GM12878 (cell line): ENCODE results near the gene NSMCE1. TPM values are rescaled to one million over a fixed set of nuclear protein-coding genes. Genes with fewer than 3 reads are reported as not detected.

ENCODE experiments used
- ATAC-seq: fragments of 200-7000 bp; cut with Tn5 transposase; 3 replicates; pipeline ENCODE4 v1.9.1; 2020; ENCODE audit warnings: mild to moderate bottlenecking, moderate library complexity
- BruUV-seq: library from RNA; stranded (reverse); fragments of 400-500 nt; replicated peaks from 2 replicates; lab custom pipeline; 2021; lab: Mats Ljungman, UMichigan
- CTCF ChIA-PET: fragments of 300-600 bp; sonication (Branson Sonifier 250); formaldehyde crosslinking; extraction: SDS; loops from one replicate; lab custom pipeline; 2021; ENCODE audit warnings: inconsistent platforms; lab: Yijun Ruan, JAX
- POLR2A ChIA-PET: fragments of 350-600 bp; formaldehyde crosslinking; extraction: SDS; loops from one replicate; lab custom pipeline; 2021; ENCODE audit warnings: inconsistent platforms; lab: Charles Lee
- RAD21 ChIA-PET: fragments of 300-600 bp; sonication (Branson Sonifier 250); formaldehyde crosslinking; loops from one replicate; lab custom pipeline; 2023; ENCODE audit warnings: antibody characterized with exemption; ENCODE audit not compliant: unreplicated experiment; lab: Charles Lee
- SMC1A ChIA-PET: fragments of 300-600 bp; sonication (Branson Sonifier 250); formaldehyde crosslinking; loops from one replicate; lab custom pipeline; 2023; ENCODE audit not compliant: unreplicated experiment, uncharacterized antibody; lab: Charles Lee
- DNase-seq: peaks from one replicate; pipeline ENCODE4 v3.0.0-alpha.2; 2011; ENCODE audit warnings: low read depth, low spot score
- FAIRE-seq: peaks from 3 replicates; lab custom pipeline; 2011; peaks lifted over from hg19 to GRCh38; lab: Jason Lieb, UNC
- H2AFZ ChIP-seq: 2 replicates; pipeline ENCODE4 v1.6.0; 2011; ENCODE audit warnings: low read depth, low read length, control low read depth; ENCODE audit not compliant: control insufficient read depth
- H3K27ac ChIP-seq: 2 replicates; pipeline ENCODE4 v1.5.1; 2011; ENCODE audit warnings: control low read depth; ENCODE audit not compliant: control insufficient read depth, insufficient read depth
- H3K27me3 ChIP-seq, 2 experiments: replicated peaks in 1 of 2; 2 replicates each; pipeline versions ENCODE4 v1.6.0 to v1.6.1; 2011; ENCODE audit warnings: low read length in 1 of 2; ENCODE audit not compliant: control insufficient read depth in 2 of 2, insufficient read depth in 2 of 2
- H3K36me3 ChIP-seq, 2 experiments: 2 replicates each; pipeline ENCODE4 v1.5.1; 2011; ENCODE audit warnings: low read length in 1 of 2; ENCODE audit not compliant: control insufficient read depth in 2 of 2, insufficient read depth in 2 of 2
- H3K4me1 ChIP-seq: 2 replicates; pipeline ENCODE4 v1.6.1; 2011; ENCODE audit warnings: mild to moderate bottlenecking, low read length, moderate library complexity, mixed read lengths; ENCODE audit not compliant: control insufficient read depth, insufficient read depth
- H3K4me2 ChIP-seq: 2 replicates; pipeline ENCODE4 v1.6.0; 2011; ENCODE audit warnings: control low read depth; ENCODE audit not compliant: control insufficient read depth, insufficient read depth
- H3K4me3 ChIP-seq: fragments of 200-600 bp; sonication (generic); 2 replicates; pipeline ENCODE4 v1.5.1; 2016
- H3K79me2 ChIP-seq: 2 replicates; pipeline ENCODE4 v1.6.0; 2011; ENCODE audit warnings: low read length; ENCODE audit not compliant: control insufficient read depth, insufficient read depth
- H3K9ac ChIP-seq: 2 replicates; pipeline ENCODE4 v1.8.0; 2011; ENCODE audit warnings: low read length, control low read depth, mixed read lengths; ENCODE audit not compliant: control insufficient read depth, insufficient read depth
- H3K9me3 ChIP-seq: replicated peaks from 3 replicates; pipeline ENCODE4 v1.5.1; 2011; ENCODE audit warnings: mild to moderate bottlenecking, low read length; ENCODE audit not compliant: control insufficient read depth, insufficient read depth
- H4K20me1 ChIP-seq: 2 replicates; pipeline ENCODE4 v1.6.0; 2011; ENCODE audit not compliant: control insufficient read depth, insufficient read depth
- EGR1 ChIP-seq, 2 experiments: IDR thresholded peaks; 1 replicate in 1 of 2; 2 replicates in 1 of 2; pipeline ENCODE4 v1.6.1; 2011 to 2012; ENCODE audit warnings: low read depth in 2 of 2, low read length in 2 of 2, borderline replicate concordance in 1 of 2, mild to moderate bottlenecking in 1 of 2, moderate library complexity in 1 of 2
- ETV6 ChIP-seq, 2 experiments: fragments of 450-650 bp in 1 of 2; IDR thresholded peaks in 1 of 2; conservative IDR thresholded peaks in 1 of 2; 2 replicates each; pipeline ENCODE4 v1.6.1; 2014; ENCODE audit warnings: antibody characterized with exemption in 1 of 2, borderline replicate concordance in 1 of 2, low read depth in 1 of 2, mild to moderate bottlenecking in 1 of 2, moderate library complexity in 1 of 2
- EZH2 ChIP-seq: IDR thresholded peaks from 2 replicates; pipeline ENCODE4 v1.6.1; 2012; ENCODE audit warnings: low read depth, mild to moderate bottlenecking, control low read depth, inconsistent platforms, low read length, borderline replicate concordance; ENCODE audit not compliant: control insufficient read depth
- IKZF1 ChIP-seq: fragments of 450-650 bp; conservative IDR thresholded peaks from 2 replicates; pipeline ENCODE4 v1.6.1; 2017; ENCODE audit warnings: antibody characterized with exemption, mild to moderate bottlenecking
- MXI1 ChIP-seq: fragments of 150-350 bp; IDR thresholded peaks from 2 replicates; pipeline ENCODE4 v1.6.1; 2011; ENCODE audit warnings: low read depth, mild to moderate bottlenecking, inconsistent platforms, low read length, improper control_type of control experiment
- PBX3 ChIP-seq: IDR thresholded peaks from 2 replicates; pipeline ENCODE4 v1.6.1; 2011; ENCODE audit warnings: mild to moderate bottlenecking, low read depth, low read length, moderate library complexity; ENCODE audit not compliant: insufficient replicate concordance
- POLR2A ChIP-seq: IDR thresholded peaks from 2 replicates; pipeline ENCODE4 v1.6.1; 2011; ENCODE audit warnings: low read depth, mild to moderate bottlenecking, low read length
- REST ChIP-seq: IDR thresholded peaks from 2 replicates; pipeline ENCODE4 v1.6.1; 2012; ENCODE audit warnings: mild to moderate bottlenecking, low read depth, low read length
- SKIL ChIP-seq: fragments of 450-650 bp; IDR thresholded peaks from 2 replicates; pipeline ENCODE4 v1.6.1; 2017; ENCODE audit warnings: mild to moderate bottlenecking, low read depth, inconsistent platforms; ENCODE audit not compliant: poor library complexity, severe bottlenecking
- STAT1 ChIP-seq: fragments of 450-650 bp; conservative IDR thresholded peaks from 2 replicates; pipeline ENCODE4 v1.6.1; 2014; ENCODE audit warnings: antibody characterized with exemption, mild to moderate bottlenecking
- WGBS: methylation state at CpG from one replicate; pipeline ENCODE4 v1.1.6; 2016; ENCODE audit warnings: low lambda C conversion rate; ENCODE audit not compliant: insufficient replicate concordance, insufficient coverage; ENCODE audit errors: missing lambda C conversion rate; 5-methylcytosine and 5-hydroxymethylcytosine counted together
- in situ Hi-C: fragments of 300-500 bp; cut with MboI; formaldehyde crosslinking; loops from 9 replicates; pipeline ENCODE4 v1.14.3; 2018; ENCODE audit warnings: mixed read lengths
- intact Hi-C: fragments of 100-400 bp; cut with micrococcal nuclease; formaldehyde crosslinking; loops from one replicate; pipeline ENCODE4 v1.14.2; 2022; ENCODE audit not compliant: unreplicated experiment
- polyA plus RNA-seq, 11 experiments: library from polyadenylated mRNA; depleted of rRNA in 4 of 11; unstranded in 6 of 11; stranded (reverse) in 5 of 11; fragments of >200 nt; fragmentation: Nextera tagmentation in 4 of 11; fragmentation: Illumina TruSeq in 1 of 11; extraction: Ambion mirVana in 4 of 11; extraction: Trizol in 1 of 11; gene quantifications; 1 replicate in 1 of 11; 2 replicates in 10 of 11; pipeline versions ENCODE4 v1.2.1 to v1.2.3, GENCODE V29; 2011 to 2016; ENCODE audit warnings: inconsistent platforms in 2 of 11, missing spikeins in 2 of 11, low read depth in 1 of 11
- total RNA-seq, 4 experiments: library from RNA; depleted of rRNA in 3 of 4; stranded (reverse); fragments of >200 nt in 3 of 4; fragmentation: Illumina TruSeq in 1 of 4; extraction: Trizol in 1 of 4; gene quantifications; 2 replicates each; pipeline versions ENCODE4 v1.2.1 to v1.2.3, GENCODE V29; 2013 to 2021
- TF ChIP-seq, protein P1 (sequence below): fragments of 450-650 bp; IDR thresholded peaks from 2 replicates; pipeline ENCODE4 v1.6.1; 2016; ENCODE audit warnings: mild to moderate bottlenecking, moderate library complexity, borderline replicate concordance

Gene NSMCE1
- total and polyA plus RNA-seq, 10 of the 15 experiments (the other 5 are each of a cell fraction or from before 2014, with no cell fraction given) = 54.0 to 214 (median 71.4) TPM

DNA sequence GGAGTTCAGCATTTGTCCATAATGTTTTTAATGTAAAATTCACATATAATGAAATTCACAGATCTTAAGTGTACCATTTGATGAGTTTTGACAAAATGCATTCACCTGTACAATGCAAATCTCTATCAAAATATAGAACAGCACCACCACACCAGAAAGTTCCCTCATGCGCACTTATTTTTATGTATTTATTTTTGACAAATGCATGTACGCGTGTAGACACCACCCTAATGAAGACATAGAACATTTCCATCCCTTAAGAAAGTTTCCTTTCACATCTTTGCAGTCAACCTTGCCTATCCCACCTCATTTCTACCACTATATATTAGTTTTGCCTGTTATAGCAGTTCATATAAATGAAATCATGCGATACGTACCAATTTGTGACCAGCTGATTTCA, 29.6 kb upstream of the NSMCE1 start (continued):
- no peak for TF ChIP-seq REST
- no peak for TF ChIP-seq SKIL
- TF ChIP-seq PBX3 = no peak

DNA sequence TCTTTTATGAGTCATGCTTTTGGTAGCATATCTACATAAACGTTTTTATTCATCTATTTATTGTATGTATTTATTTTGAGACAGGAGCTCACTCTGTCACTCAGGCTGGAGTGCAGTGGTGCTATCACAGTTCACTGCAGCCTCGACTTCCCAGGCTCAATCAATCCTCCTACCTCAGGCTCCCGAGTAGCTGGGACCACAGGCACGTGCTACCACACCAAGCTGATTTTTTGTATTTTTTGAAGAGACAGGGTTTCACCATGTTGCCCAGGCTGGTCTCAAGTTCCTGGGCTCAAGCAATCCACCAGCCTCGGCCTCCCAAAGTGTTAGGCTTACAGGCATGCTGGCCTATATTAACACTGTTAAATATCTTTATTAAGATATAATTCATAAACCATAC, 24.8 kb upstream of the NSMCE1 start:
- Histone ChIP-seq H3K27ac (no peak overlapping the region), H4K20me1 (no peaks in the 10 kb centered on the region), H3K4me1 (no peaks in the 10 kb centered on the region), H3K4me2 (no peak overlapping the region), H3K9me3 (no peaks in the 10 kb centered on the region), H3K27me3 (0 out of 4 replicates have a peak, but pooled peaks cover 0 to 3% of the 10 kb centered on the region in 2 experiments), H3K79me2 (no peaks in the 10 kb centered on the region), H2AFZ (no peak overlapping the region), H3K9ac (no peak overlapping the region), H3K36me3 (no peaks in the 10 kb centered on the region), H3K4me3 (no peak overlapping the region)
- 38% methylated on average over 5 of the region's 5 CpGs for WGBS
- in situ Hi-C loops (no loop called here), intact Hi-C loops (no loop called here)
- SMC1A ChIA-PET = interaction anchor here (0.6 to 1.6 kb wide), 2 partner anchors 8 to 17 kb away, joined by 3 to 5 read pairs; no protein-coding TSS in a partner anchor
- CTCF ChIA-PET = no interaction called here
- FAIRE-seq = no peak
- no peak for ATAC-seq
- DNase-seq = no peak
- POLR2A ChIA-PET = no interaction called here
- RAD21 ChIA-PET = no interaction called here
- no TSS peak for BruUV-seq
- no peak for TF ChIP-seq POLR2A
- no peak for TF ChIP-seq IKZF1
- TF ChIP-seq EZH2 = no peak
- no peak for TF ChIP-seq STAT1
- TF ChIP-seq, protein P1, sequence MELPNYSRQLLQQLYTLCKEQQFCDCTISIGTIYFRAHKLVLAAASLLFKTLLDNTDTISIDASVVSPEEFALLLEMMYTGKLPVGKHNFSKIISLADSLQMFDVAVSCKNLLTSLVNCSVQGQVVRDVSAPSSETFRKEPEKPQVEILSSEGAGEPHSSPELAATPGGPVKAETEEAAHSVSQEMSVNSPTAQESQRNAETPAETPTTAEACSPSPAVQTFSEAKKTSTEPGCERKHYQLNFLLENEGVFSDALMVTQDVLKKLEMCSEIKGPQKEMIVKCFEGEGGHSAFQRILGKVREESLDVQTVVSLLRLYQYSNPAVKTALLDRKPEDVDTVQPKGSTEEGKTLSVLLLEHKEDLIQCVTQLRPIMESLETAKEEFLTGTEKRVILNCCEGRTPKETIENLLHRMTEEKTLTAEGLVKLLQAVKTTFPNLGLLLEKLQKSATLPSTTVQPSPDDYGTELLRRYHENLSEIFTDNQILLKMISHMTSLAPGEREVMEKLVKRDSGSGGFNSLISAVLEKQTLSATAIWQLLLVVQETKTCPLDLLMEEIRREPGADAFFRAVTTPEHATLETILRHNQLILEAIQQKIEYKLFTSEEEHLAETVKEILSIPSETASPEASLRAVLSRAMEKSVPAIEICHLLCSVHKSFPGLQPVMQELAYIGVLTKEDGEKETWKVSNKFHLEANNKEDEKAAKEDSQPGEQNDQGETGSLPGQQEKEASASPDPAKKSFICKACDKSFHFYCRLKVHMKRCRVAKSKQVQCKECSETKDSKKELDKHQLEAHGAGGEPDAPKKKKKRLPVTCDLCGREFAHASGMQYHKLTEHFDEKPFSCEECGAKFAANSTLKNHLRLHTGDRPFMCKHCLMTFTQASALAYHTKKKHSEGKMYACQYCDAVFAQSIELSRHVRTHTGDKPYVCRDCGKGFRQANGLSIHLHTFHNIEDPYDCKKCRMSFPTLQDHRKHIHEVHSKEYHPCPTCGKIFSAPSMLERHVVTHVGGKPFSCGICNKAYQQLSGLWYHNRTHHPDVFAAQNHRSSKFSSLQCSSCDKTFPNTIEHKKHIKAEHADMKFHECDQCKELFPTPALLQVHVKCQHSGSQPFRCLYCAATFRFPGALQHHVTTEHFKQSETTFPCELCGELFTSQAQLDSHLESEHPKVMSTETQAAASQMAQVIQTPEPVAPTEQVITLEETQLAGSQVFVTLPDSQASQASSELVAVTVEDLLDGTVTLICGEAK = no peak
- TF ChIP-seq MXI1 = no peak
- no peak for TF ChIP-seq ETV6 (conservative IDR thresholded peaks at IDR 0.05 in 1 of 2, IDR thresholded peaks at IDR 0.05 in 1 of 2; ENCODE audit: borderline replicate concordance in 1 of 2, low read depth in 1 of 2)
- TF ChIP-seq EGR1 (IDR thresholded peaks at IDR 0.05; ENCODE audit: borderline replicate concordance in 1 of 2, low read depth in 2 of 2, low read length in 2 of 2) = no peak
